Frontal cortex (tissue), 4 donors: ENCODE measurements around the gene TRIM71. TPM values are rescaled to one million over a fixed set of nuclear protein-coding genes. Genes with fewer than 3 reads are reported as not detected.
"Not testable (repeated sequence)": the region's sequence is repeated elsewhere in the genome, so short reads cannot be mapped to it uniquely, and the experiment has no call there.

ENCODE experiments used
- DNase-seq, 2 donors: peaks; one replicate each; pipeline ENCODE4 v3.0.0; 2012; ENCODE audit warnings: low spot score in 2 of 2
- FAIRE-seq: peaks from 2 replicates; lab custom pipeline; 2012; peaks lifted over from hg19 to GRCh38; lab: Jason Lieb, UNC
- total RNA-seq: library from RNA; depleted of rRNA; stranded (reverse); fragments of >200 nt; gene quantifications from one replicate; pipeline ENCODE4 v1.2.3, GENCODE V29; 2014
- donor health status: control.
- donor health status: control.
- donor health status: control.

TRIM71 gene
- total RNA-seq, 1 donor from 2014 or later: 2.9 TPM

GRCh38 chr3:32818970-32819511 is 1.2 kb downstream of the TRIM71 start:
- DNase-seq: peak in 1 of 2 donors; percentile 22
- FAIRE-seq: no peak

GRCh38 chr3:32819551-32820348 is 2.0 kb downstream of the TRIM71 start:
- DNase-seq: peak in 1 of 2 donors; percentile 10
- no peak for FAIRE-seq

- peak in 1 of 2 donors; percentile 13 for DNase-seq
- FAIRE-seq: no peak
These were observed 2.6 kb downstream of the TRIM71 start for GRCh38 chr3:32820430-32820829.

- FAIRE-seq (no peak), DNase-seq (peak in 1 of 2 donors; percentile 37)
These were observed 3.3 kb downstream of the TRIM71 start for GRCh38 chr3:32820971-32821685.

- DNase-seq (no peak), FAIRE-seq (no peak)
These were observed 4.0 kb downstream of the TRIM71 start for GRCh38 chr3:32821686-32822296.

GRCh38 chr3:32822609-32823498 is 5.1 kb downstream of the TRIM71 start:
- DNase-seq: peak in 1 of 2 donors; percentile 18
- FAIRE-seq: no peak

GRCh38 chr3:32823641-32824184 is 5.9 kb downstream of the TRIM71 start:
- DNase-seq, FAIRE-seq: not testable (repeated sequence)

- DNase-seq (no peak), FAIRE-seq (no peak)
These were observed 8.0 kb downstream of the TRIM71 start for GRCh38 chr3:32825601-32826375.

- no peak for FAIRE-seq
These were observed 13.3 kb downstream of the TRIM71 start for GRCh38 chr3:32831062-32831461.

GRCh38 chr3:32831791-32832190 is 14.0 kb downstream of the TRIM71 start:
- DNase-seq: no peak
- no peak for FAIRE-seq

More at GRCh38 chr3:32831062-32831461, 13.3 kb downstream of the TRIM71 start:
- no peak for DNase-seq

GRCh38 chr3:32832193-32832592 is 14.4 kb downstream of the TRIM71 start:
- DNase-seq (no peak), FAIRE-seq (no peak)

- FAIRE-seq (no peak), DNase-seq (no peak)
These were observed 17.2 kb downstream of the TRIM71 start for GRCh38 chr3:32835049-32835371.

- no peak for DNase-seq
- FAIRE-seq: no peak
These were observed 18.2 kb downstream of the TRIM71 start for GRCh38 chr3:32835961-32836360.

- no peak for DNase-seq
- no peak for FAIRE-seq
These were observed 18.8 kb downstream of the TRIM71 start for GRCh38 chr3:32836601-32837000.

GRCh38 chr3:32837366-32837765 is 19.6 kb downstream of the TRIM71 start:
- DNase-seq (no peak), FAIRE-seq (no peak)

GRCh38 chr3:32837789-32838188 is 20.0 kb downstream of the TRIM71 start:
- DNase-seq (no peak), FAIRE-seq (no peak)

- no peak for FAIRE-seq
These were observed 21.9 kb downstream of the TRIM71 start for GRCh38 chr3:32839714-32840085.

GRCh38 chr3:32840086-32840841 is 22.5 kb downstream of the TRIM71 start:
- DNase-seq: no peak
- FAIRE-seq: no peak

More at GRCh38 chr3:32839714-32840085, 21.9 kb downstream of the TRIM71 start:
- no peak for DNase-seq
